Measurements from ENCODE around the gene PLEKHM3.

DNA sequence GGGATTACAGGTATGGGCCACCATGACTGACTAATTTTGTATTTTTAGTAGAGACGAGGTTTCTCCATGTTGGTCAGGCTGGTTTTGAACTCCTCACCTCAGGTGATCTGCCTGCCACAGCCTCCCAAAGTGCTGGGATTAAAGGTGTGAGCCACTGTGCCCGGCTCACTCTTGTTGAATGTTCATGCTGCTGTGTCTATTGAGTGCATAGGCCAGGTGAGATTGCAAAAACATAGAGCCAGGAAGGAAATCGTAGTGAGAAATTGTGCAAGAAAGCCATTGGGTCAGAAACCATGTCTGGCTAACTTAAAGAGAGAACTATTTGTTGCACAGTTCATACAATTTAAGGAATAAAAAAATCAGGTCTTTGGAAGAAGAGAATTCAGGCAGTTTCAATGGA is 210.1 kb downstream of the PLEKHM3 start:
- TF ChIP-seq POLR2AphosphoS5 (IDR thresholded peaks at IDR 0.05) (no peak), POLR2A (IDR thresholded peaks at IDR 0.05) (no peak), EP300 (IDR thresholded peaks at IDR 0.05) (no peak)
- TF ChIP-seq, protein P1, sequence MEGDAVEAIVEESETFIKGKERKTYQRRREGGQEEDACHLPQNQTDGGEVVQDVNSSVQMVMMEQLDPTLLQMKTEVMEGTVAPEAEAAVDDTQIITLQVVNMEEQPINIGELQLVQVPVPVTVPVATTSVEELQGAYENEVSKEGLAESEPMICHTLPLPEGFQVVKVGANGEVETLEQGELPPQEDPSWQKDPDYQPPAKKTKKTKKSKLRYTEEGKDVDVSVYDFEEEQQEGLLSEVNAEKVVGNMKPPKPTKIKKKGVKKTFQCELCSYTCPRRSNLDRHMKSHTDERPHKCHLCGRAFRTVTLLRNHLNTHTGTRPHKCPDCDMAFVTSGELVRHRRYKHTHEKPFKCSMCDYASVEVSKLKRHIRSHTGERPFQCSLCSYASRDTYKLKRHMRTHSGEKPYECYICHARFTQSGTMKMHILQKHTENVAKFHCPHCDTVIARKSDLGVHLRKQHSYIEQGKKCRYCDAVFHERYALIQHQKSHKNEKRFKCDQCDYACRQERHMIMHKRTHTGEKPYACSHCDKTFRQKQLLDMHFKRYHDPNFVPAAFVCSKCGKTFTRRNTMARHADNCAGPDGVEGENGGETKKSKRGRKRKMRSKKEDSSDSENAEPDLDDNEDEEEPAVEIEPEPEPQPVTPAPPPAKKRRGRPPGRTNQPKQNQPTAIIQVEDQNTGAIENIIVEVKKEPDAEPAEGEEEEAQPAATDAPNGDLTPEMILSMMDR (IDR thresholded peaks at IDR 0.05), result no peak
